ENCODE measurements around the gene LPP.

LPP gene

DNA sequence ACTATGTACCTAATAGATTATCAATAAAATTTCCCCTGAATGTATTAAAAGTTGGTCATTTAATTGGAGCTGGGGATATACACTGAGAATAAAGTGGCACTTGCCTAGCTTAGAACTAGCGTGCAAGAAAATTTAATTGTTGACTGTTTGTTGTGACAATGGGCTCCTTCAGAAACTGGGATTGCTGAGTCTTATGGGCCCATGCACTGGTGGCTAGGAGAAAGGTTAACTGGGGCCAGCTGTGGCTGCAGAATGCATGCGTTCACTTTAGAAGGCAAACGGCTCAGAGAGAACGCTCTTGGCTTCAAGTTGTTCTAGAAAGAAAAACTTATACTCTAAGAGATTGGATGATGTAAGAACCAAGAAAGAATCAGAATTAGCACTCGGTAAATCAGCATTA is 18.7 kb upstream of the LPP start:
- no peak for DNase-seq

DNA sequence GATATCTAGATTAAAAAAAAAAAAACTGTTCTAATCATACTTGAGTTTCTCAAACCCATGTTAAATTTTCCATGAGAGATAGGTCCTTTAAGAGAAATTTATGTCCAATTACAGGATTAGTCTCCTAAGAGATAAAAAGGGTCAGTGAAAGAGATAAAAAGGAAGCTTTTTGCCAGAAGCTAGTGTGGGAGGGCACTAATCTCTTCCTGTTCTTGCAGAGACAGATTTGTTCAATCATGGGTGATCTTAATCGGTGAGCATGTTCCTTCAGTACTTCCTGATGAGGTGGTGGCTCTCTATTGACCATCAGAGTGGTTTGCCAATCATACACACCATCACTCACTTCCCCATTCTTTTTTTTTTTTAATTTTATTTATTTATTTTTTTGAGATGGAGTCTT is 16.9 kb upstream of the LPP start:
- no peak for DNase-seq

DNA sequence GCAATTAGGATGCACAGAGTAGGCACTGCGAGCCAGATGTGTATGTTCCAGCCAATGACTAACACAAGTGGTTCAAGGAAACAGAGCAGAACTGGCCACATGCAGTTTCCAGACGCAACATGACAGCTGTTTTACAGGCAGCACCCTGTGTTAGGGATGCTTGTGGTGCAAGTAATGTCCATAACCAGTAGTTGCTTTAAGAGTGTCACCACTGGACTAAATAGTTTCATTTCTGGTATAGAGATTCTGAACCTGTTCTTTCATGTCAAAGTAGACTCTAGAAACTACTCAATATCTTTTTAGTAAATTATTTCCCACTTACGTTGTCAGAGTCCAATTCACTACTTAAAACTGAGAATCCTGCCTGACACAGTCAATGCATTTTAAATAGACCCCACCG is 14.5 kb upstream of the LPP start:
- no peak for DNase-seq

DNA sequence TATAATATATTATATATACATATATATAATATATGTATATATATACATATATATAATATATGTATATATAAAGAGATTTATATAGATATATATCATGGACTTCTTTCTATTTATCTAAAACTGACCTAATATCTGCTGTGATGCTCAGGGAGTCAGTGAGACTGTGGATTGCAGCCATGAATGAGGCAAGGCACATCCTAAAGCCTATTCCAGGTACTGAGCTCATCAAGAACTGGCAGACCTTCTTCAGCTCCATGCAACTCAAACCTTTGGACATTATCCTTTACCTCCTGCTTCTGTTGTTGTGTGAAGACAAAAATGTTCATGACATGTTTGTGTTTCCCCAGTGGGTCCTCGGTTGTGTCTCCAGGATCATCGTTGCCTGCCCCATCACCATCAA is 7.7 kb upstream of the LPP start:
- no peak for DNase-seq

DNA sequence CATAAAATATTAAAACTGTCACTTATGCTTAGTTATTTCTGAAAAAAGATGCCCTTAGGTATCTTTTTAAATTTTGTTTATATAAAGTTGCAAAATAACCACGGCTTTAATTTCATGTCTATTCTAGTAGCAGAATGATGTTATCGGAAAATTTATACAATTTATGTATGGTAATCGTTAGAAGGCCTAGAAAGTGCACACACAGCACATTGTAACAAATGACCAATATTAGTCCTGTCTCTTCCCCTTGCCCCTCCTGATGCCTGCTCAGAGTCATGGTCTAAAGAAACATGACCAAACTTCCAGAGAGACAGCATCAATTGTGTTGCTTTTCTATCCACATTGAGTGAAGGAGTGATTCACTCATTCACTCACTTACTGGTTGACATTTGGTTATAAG is 6.2 kb upstream of the LPP start:
- DNase-seq = no peak

DNA sequence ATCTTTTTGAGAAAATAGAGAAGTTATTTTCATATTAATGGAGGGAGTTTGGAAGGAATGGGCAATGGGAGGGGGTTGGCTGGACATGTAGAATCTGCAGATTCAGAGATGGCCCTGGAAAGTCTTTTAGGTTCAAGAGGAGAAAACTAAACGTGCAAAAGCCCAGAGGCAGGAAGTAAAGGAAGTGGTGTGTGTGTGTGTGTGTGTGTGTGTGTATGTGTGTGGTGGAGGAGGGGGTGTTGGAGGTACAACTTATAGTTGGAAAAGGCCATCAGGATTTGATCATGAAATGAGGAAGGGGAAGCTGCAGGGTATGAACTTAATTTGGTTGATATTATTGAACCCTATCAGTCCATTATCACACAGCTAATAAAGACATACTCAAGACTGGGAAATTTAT is 5.6 kb upstream of the LPP start:
- no peak for DNase-seq

DNA sequence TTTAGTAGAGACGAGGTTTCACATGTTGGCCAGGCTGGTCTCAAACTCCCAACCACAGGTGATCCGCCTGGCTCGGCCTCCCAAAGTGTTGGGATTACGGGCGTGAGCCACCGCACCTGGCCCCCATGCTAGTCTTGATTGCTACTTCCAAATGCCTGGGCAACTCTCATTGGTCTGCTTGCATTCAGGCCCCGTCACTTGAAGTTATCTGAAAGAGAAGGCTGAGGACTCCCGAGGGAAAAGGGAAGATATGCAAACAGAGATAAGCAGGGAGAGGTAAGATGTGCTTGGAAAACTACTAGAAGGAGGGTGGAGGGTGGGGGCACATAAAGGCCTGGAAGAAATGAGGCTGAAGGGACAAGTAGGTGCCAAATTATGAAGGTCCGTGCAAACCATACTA is 4.4 kb upstream of the LPP start:
- no peak for DNase-seq

GRCh38 chr3:188150982-188151381 is 3.0 kb upstream of the LPP start:
- no peak for DNase-seq

GRCh38 chr3:188151438-188151837 is 2.5 kb upstream of the LPP start:
- DNase-seq = no peak

DNA sequence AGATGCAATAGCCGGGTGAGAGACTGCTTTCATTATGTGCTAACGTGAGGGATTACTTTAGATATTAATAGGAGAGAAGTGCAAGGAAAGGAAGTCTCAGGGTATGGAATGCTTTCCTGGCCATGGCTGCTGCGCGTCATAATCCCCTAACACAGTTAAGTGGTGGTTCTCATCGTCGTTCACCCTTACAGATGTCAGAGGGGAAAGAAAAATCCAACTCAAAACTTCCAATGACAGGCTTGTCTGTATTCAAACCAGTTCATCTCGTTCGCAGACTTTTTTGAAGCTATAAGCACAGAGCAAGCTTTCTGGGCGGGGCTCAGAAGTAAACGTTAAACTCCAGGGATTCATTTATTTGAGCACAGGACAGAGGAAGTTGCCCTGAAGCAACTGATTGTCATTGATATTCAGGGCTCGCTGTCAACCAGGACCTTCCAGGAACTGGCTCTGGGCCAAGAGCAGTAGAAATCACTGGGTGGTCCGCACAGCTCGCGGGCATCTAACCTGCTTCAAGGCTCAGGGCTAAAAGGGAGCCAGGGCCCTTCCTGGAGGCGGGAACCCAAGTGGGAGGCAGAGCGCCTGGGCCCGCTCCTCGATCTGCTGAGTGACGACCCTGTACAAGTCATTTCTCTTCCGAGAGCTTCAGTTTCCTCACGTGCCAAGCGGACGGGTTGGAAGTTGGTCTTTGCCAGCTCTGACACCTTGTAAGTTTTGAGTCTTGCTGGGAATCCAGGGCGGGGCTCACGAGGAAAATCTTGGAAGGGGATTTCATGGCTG is 1.1 kb upstream of the LPP start:
- peak in 19 of 51 donors; percentile 7 to 62 (median 31) for DNase-seq

GRCh38 chr3:188153437-188154013 is 432 bp upstream of the LPP start:
- peak in 43 of 51 donors; percentile 16 to 85 (median 69) for DNase-seq

DNA sequence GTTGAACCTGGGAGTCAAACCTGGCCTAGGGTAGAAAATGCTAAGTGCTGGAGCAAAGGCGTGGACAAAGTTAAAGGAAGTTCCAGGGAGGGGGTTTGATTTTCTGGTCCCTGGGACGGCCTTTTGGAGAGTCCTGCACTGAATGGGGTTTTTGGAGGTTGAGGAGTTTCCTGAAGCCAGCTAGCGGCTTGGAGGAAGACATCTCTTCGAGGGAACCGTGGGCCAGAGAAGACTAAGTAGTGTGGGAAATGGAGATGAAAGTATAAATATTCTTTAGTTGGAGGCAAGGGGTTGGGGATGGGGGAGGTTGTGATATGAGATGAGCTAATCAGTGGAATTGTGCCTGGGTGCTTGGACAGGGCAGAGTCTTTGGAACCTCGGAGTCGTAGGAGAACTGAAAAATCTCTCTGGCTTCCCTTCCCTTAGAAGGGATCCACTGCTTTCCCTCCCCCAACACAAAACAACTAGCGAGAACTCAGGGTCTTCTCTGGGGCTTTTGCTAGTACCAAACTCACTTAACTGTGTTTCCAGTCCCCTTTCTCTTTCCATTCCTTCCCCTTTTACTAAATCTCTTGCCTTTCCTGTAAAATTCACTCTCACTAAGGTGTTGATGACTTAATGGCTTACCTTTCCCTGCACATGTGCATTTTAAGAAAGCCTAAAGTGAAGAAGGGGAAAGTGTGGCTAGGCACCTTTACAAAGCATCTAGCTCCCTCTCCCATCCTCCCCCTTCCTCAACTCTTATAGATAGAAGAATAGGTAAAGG is 1.0 kb downstream of the LPP start:
- peak in 1 of 51 donors; percentile 59 for DNase-seq

DNA sequence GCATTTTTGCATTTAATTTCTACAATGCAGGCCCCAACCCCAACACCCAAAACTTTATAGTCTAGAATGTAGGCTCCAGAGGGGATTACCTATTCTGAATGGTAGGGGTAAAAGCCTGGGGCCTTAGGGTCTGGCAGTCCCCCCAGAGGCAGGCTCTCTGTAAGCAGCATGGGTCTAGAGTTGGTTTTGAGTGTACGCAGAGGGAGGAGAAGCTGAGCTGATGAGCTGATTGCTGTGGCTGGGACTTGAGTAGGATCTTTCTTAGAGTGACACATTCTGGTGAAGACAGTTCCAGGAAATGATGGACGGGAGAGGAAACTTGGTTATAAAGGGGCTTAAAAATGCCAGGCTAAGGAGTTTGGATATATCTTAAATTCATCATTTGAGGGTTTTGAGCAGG is 2.1 kb downstream of the LPP start:
- DNase-seq = no peak

DNA sequence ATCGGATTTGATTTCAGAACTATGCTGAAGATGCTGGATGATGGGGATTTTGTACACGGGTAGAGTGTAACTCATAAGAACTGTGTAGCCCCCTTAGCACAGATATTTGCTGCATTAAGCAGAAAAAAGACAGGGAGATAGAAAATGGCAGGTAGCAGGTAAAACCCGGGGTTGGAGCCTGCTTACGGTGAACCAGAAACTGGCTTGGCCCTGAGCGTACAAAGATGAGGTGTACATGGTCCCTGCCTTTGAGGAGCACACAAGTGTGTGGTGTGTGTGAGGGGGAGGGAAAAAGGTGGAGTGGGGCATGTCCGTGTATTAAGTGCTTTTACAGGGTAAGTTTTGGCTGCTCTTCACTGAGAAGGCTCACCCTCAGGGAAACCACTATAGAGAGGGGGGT is 3.5 kb downstream of the LPP start:
- no peak for DNase-seq

DNA sequence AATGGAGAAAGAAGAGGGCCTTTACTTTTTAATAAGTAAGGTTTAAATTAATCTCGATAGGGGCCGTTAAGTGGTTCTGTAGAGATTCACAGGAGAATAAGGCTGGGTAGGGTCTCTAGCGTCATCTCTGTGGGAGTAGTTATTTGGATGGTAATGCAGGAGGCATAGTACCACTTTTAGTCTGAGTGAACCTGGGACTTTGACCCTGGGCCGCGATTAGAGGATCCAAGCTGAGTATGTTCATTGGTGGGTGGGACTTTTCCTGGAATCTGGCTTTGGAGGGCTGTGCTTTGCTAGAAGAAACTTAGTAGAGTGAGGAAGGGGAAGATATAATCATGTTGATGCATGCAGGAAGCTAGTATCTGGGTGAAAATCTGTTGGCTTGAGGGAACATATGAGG is 4.0 kb downstream of the LPP start:
- no peak for DNase-seq

GRCh38 chr3:188158731-188159310 is 4.9 kb downstream of the LPP start:
- no peak for DNase-seq

DNA sequence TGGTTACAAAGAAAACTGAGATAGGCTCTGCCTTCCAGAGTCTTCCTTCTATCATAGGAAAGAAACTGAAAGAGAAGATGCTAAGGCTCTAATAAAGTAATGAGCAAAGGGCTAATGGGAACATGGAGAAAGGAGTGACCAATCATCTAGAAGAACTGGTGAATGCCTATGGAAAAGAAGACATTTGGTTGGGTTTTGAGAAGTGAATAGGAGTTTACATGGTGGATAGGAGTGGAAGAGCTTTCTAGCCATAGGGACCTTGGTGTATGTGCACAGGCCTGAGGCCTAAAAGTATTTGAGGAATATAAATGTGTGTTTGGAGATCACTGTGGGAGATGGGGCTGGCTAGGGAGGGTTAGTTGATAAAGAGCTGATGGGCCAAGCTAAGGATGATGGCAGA is 6.8 kb downstream of the LPP start:
- DNase-seq = no peak

DNA sequence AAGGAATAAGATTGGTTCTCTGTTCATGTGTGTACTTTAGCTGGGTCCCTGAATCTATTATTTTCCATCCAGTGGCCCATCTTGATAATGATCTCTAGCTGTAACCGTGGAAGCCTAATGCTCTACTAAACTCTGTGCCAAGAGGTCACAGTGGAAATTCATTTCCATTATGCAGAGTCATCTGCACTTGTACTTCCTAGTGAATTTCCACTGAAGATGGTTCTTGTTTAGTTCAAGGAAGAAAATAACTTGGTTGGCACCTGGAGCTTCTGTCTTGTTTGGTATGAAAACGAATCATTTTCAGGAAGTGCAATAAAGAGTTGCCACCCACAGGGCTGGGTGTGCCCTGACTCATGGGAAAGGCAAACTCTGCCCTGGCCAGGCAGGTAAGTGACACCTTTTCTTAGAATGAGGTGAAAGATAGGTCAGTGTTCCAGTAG is 10.3 kb downstream of the LPP start:
- DNase-seq = no peak

GRCh38 chr3:188165596-188165995 is 11.6 kb downstream of the LPP start:
- no peak for DNase-seq

- DNase-seq = no peak
Observed at GRCh38 chr3:188166441-188166840, 12.5 kb downstream of the LPP start.

DNA sequence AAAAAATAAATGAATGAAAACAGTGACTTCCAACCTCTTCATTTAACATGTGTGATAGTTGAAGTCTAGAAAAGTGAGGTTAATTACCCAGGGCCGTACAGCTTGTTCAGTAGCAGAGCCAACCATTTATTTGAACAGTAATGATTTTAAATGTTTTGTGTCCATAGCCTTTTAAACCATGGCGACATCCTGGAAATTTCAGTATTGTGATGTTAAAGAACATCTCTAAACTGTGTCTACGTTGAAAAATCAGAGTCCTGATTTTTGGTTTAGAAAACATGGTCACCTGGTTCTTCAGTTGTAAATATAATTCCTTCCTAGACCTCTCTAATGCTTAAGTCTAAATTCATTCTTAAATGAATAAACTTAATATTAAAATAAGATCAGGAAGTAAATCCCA is 14.2 kb downstream of the LPP start:
- no peak for DNase-seq

GRCh38 chr3:188168648-188169047 is 14.7 kb downstream of the LPP start:
- DNase-seq = no peak
